Peyer's patch (tissue), 4 donors: Measurements from ENCODE around the gene EBLN1. TPM values are rescaled to one million over a fixed set of nuclear protein-coding genes. Genes with fewer than 3 reads are reported as not detected.

ENCODE experiments used
- DNase-seq, 3 donors: peaks; one replicate each; pipeline ENCODE4 v3.0.0-alpha.2; 2017 to 2019
- H3K27ac ChIP-seq, 4 donors: fragments of 200-600 bp; sonication (generic); one replicate each; pipeline ENCODE4 v1.5.1; 2016 to 2019
- H3K27me3 ChIP-seq, 2 donors: fragments of 200-600 bp; sonication (generic); one replicate each; pipeline ENCODE4 v1.5.1; 2019
- H3K36me3 ChIP-seq, 3 donors: fragments of 200-600 bp; sonication (generic); one replicate each; pipeline ENCODE4 v1.5.1; 2016 to 2019
- H3K4me1 ChIP-seq, 4 donors: fragments of 200-600 bp; sonication (generic); one replicate each; pipeline ENCODE4 v1.5.1; 2016 to 2019
- H3K4me3 ChIP-seq, 4 donors: fragments of 200-600 bp; sonication (generic); 1 replicate in 3 of 4; 2 replicates in 1 of 4; pipeline ENCODE4 v1.5.1; 2016 to 2019; ENCODE audit warnings: mild to moderate bottlenecking in 1 of 4
- H3K9me3 ChIP-seq, 4 donors: fragments of 200-600 bp; sonication (generic); one replicate each; pipeline ENCODE4 v1.5.1; 2016 to 2019; ENCODE audit warnings: mild to moderate bottlenecking in 1 of 4
- CTCF ChIP-seq, 6 experiments: fragments of 450-650 bp in 4 of 6; fragments of 200-600 bp in 2 of 6; sonication (generic) in 1 of 6; IDR thresholded peaks; one replicate each; pipeline ENCODE4 v1.5.1; 2017 to 2019; ENCODE audit warnings: antibody characterized with exemption in 6 of 6, mild to moderate bottlenecking in 3 of 6, moderate library complexity in 1 of 6
- POLR2A ChIP-seq, 2 donors: fragments of 450-650 bp; IDR thresholded peaks; one replicate each; pipeline ENCODE4 v1.5.1; 2017; ENCODE audit warnings: antibody characterized with exemption in 2 of 2, mild to moderate bottlenecking in 2 of 2, moderate library complexity in 2 of 2
- total RNA-seq, 4 donors: library from RNA; depleted of rRNA; stranded (reverse); fragments of >200 nt; gene quantifications; one replicate each; pipeline ENCODE4 v1.1.0, GENCODE V29; 2016

The EBLN1 gene
- total RNA-seq, 4 donors from 2014 or later, result not detected

DNA sequence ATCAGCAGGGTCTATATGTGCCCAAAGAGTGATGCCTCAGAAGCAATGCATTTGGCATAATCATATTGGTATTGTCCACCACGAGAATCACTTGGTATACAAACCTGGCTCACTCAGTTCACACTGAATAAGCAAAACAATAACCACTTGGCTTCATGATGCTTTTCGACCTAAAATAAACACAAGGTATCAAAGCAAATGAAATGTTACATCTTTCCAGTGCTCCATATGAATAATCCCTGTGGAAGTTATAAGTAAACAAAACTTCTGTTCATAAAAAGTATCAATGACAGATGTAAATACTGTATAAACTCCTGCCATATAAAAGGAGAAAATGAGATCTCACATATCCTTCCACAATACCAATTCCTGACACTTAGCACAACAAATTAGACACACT, 29.8 kb upstream of the EBLN1 start:
- Histone ChIP-seq H3K27ac (no peak overlapping the region), H3K9me3 (no peaks in the 10 kb centered on the region), H3K36me3 (no peaks in the 10 kb centered on the region), H3K27me3 (no peaks in the 10 kb centered on the region), H3K4me1 (peaks cover 0 to under 1% (median 0%) of the 10 kb centered on the region in 4 donors), H3K4me3 (no peak overlapping the region)
- TF ChIP-seq CTCF (IDR thresholded peaks at IDR 0.05) (no peak), POLR2A (IDR thresholded peaks at IDR 0.05) (no peak)
- no peak for DNase-seq

GRCh38 chr10:22246680-22247391, 29.0 kb upstream of the EBLN1 start:
- Histone ChIP-seq H3K27me3 (no peaks in the 10 kb centered on the region), H3K4me1 (no peaks in the 10 kb centered on the region), H3K36me3 (no peaks in the 10 kb centered on the region), H3K9me3 (no peaks in the 10 kb centered on the region), H3K4me3 (no peak overlapping the region), H3K27ac (no peak overlapping the region)
- DNase-seq, result no peak
- TF ChIP-seq POLR2A (IDR thresholded peaks at IDR 0.05) (no peak), CTCF (IDR thresholded peaks at IDR 0.05) (no peak)

DNA sequence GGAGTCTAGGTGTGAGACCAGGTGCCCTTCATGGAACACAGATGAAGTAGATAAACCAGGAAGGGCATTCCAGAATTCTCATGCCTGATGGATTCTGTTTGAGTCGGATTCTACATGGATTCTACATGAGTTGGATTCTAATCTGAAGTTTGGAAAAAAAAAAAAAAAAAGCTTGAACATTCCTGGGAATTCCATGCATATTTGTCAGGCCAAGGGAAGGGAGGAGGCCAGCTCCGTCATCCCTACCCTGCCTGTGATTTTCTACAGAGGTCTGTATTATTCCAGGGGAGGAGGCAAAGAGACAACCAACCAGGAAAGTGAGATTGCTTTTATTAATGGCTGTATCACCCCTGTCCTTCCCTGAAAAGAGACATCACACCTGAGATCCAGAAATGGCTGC, 27.8 kb upstream of the EBLN1 start:
- TF ChIP-seq POLR2A (IDR thresholded peaks at IDR 0.05), result no peak
- no peak for TF ChIP-seq CTCF (IDR thresholded peaks at IDR 0.05)
- Histone ChIP-seq H3K4me3 (no peak overlapping the region), H3K36me3 (no peaks in the 10 kb centered on the region), H3K27me3 (no peaks in the 10 kb centered on the region), H3K27ac (no peak overlapping the region), H3K4me1 (no peaks in the 10 kb centered on the region), H3K9me3 (no peaks in the 10 kb centered on the region)
- DNase-seq, result no peak

DNA sequence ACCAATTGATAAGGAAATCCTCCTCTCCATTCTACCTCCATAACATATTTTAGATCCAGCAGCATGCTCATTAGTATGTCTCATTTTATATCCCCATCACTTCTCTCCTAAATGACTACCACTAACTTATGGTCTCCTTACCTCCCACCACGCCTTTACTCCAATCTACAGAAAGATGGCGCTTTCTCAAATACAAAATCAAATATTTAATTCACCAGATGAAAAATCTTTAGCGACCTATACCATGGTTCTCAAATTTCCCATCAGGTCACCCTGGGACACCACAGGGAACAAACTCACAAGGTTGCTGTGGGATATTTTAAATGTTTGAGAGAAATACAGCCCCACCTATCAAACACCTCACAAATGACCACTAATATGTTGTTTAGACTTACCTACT, 27.0 kb upstream of the EBLN1 start:
- Histone ChIP-seq H3K27ac (no peak overlapping the region), H3K27me3 (no peaks in the 10 kb centered on the region), H3K36me3 (no peaks in the 10 kb centered on the region), H3K9me3 (no peaks in the 10 kb centered on the region), H3K4me3 (no peak overlapping the region), H3K4me1 (no peaks in the 10 kb centered on the region)
- DNase-seq, result no peak
- no peak for TF ChIP-seq CTCF (IDR thresholded peaks at IDR 0.05)
- no peak for TF ChIP-seq POLR2A (IDR thresholded peaks at IDR 0.05)

- TF ChIP-seq POLR2A (IDR thresholded peaks at IDR 0.05) (no peak), CTCF (IDR thresholded peaks at IDR 0.05) (no peak)
- DNase-seq, result no peak
- Histone ChIP-seq H3K9me3 (no peaks in the 10 kb centered on the region), H3K4me1 (no peaks in the 10 kb centered on the region), H3K36me3 (no peaks in the 10 kb centered on the region), H3K4me3 (no peak overlapping the region), H3K27ac (no peak overlapping the region), H3K27me3 (no peaks in the 10 kb centered on the region)
Measured at GRCh38 chr10:22244001-22244400, 26.2 kb upstream of the EBLN1 start.

DNA sequence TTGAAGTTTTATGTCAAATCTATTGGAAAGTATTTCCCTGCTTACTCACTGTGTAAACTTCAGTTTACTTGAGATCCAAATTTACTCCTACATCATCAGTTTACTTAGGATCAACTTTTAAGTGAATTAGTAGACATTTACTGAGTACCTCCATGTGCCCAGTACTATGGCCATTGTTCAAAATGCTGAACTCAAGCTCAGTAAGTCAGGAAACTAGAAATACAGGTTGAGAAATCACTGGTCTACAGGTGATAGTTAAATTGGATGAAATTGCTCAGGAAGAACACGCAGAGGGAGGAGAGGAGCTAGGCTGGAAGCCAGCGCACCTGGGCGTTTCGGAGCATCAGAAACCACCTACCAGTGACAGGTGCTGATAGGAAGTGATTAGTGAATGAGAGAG, 25.5 kb upstream of the EBLN1 start:
- Histone ChIP-seq H3K4me3 (no peak overlapping the region), H3K36me3 (no peaks in the 10 kb centered on the region), H3K27me3 (no peaks in the 10 kb centered on the region), H3K27ac (no peak overlapping the region), H3K4me1 (no peaks in the 10 kb centered on the region), H3K9me3 (no peaks in the 10 kb centered on the region)
- no peak for DNase-seq
- TF ChIP-seq CTCF (IDR thresholded peaks at IDR 0.05) (no peak), POLR2A (IDR thresholded peaks at IDR 0.05) (no peak)
